Midbrain (tissue), 1 donor: ENCODE data around the gene CEP20.
A peak's percentile ranks its signal among the peaks of the same experiment; 100 is the strongest.
"Not testable (repeated sequence)": the region's sequence is repeated elsewhere in the genome, so short reads cannot be mapped to it uniquely, and the experiment has no call there.

Source experiments
- DNase-seq: peaks from one replicate; lab custom pipeline; 2025; lab: John Stamatoyannopoulos, UW

CEP20 gene

DNA sequence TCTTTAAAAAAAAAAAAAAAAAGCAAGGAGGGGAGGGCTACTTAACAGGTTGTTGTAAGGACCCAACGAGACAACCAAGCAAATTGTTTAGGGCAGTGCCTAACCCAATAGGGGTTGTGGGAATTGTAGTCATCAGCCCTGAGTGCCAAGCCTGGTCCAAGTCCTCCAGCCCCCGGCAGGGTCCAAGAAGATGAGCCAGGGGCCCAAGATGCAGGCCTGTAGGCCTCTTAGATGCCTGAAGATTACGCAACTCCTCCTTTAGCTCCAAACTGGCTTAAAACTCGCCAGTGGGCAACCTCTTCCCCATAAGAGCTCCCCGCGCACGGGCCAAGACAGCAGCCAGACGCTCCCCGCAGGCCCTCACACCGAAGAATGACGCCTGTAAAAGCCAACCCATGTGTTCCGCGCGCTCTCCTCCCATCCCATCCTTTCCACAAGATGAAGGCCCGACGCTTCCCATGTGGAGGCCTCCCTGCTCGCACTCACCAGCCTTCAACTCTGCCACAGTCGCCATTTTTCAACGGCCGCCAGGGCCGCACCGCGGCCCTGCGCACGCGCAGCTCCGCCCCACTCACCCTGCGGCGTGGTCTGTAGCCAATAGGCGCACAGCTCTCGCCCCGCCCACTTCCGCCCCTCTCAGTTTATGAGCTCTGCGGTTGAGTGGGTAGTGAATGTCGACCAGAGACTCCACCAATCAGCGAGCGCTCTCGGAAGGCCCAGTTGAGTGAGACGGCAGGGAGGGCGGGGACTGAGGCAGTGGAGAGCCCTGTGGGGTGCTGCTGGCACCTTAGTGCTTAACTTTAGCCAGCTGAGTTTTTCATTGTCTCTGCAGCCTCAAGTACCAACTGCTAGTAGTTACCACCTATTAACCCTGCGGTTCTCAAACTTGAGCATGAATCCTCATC is at the start of gene CEP20:
Gene CEP20, minus strand, starts transcription at position 532 of the 905 bp plus-strand sequence. Its CDS starts 18 bp downstream, at position 514.
- DNase-seq = peak; percentile 99

DNA sequence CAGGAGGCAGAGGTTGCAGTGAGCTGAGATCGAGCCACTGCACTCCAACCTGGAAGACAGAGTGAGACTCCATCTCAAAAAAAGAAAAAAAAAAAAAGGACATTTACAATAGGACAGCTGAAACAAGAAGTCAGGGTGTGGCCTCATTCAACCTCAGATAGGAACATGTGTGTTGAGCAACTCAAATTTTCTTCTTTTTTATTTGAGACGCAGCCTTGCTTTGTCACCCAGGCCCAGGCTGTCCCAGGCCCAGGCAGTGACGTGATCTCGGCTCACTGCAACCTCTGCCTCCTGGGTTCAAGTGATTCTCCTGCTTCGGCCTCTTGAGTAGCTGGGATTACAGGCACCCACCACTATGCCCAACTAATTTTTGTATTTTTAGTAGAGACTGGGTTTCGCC is 48.4 kb upstream of the CEP20 start:
- not testable (repeated sequence) for DNase-seq

GRCh38 chr16:15934991-15935390 is 46.6 kb upstream of the CEP20 start:
- no peak for DNase-seq

- DNase-seq = no peak
Measured at GRCh38 chr16:15933781-15934180, 45.4 kb upstream of the CEP20 start.

- DNase-seq = no peak
Measured at GRCh38 chr16:15932939-15933338, 44.5 kb upstream of the CEP20 start.

GRCh38 chr16:15928261-15929104 is 40.1 kb upstream of the CEP20 start:
- no peak for DNase-seq

GRCh38 chr16:15925631-15926030 is 37.2 kb upstream of the CEP20 start:
- no peak for DNase-seq

GRCh38 chr16:15924996-15925395 is 36.6 kb upstream of the CEP20 start:
- no peak for DNase-seq

DNA sequence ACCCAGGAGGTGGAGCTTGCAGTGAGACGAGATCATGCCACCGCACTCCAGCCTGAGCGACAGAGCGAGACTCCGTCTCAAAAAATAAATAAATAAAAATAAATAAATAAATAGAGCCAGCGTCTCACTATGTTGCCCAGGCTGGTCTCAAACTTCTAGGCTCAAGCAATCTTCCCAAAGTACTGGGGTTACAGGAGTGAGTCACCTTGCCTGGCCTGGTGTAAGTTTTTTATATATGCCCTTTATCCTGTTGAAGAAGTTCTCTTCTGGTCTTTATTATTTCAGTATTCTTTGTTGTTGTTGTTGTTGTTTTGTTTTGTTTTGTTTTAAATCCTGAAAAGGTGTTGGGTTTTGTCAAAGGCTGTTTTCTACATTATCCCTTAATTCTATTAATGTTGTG is 30.9 kb upstream of the CEP20 start:
- DNase-seq = no peak

DNA sequence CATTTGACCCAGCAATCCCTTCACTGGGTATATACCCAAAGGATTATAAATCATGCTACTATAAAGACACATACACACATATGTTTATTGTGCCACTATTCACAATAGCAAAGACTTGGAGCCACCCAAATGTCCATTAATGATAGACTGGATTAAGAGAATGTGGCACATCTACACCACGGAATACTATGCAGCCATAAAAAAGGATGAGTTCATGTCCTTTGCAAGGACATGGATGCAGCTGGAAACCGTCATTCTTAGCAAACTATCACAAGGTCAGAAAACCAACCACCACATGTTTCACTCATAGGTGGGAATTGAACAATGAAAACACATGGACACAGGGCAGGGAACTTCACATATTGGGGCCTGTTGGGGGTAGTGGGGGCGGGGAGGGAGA is 29.9 kb upstream of the CEP20 start:
- not testable (repeated sequence) for DNase-seq

- no peak for DNase-seq
Measured at GRCh38 chr16:15916323-15916722, 27.9 kb upstream of the CEP20 start.

DNA sequence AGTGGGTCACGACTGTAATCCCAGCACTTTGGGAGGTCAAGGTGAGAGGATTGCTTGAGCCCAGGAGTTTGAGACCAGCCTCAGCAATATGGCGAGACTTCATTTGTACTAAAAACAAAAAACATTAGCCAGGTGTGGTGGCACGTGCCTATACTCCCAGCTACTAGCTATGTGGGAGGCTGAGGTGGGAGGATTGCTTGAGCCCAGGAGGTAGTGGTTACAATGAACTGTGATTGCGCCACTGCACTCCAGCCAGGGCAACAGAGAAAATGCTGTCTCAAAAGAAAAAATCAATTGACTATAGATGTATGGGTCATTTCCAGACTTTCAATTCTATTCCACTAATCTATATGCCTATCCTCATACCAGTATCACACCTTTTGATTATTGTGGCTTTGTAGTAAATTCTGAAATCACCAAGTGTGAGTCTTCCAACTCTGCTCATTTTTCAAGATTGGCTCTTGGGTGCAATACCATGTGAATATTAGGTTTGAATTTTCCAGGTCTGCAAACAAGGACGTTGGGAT is 27.2 kb upstream of the CEP20 start:
- DNase-seq = no peak

GRCh38 chr16:15913046-15913698 is 24.8 kb upstream of the CEP20 start:
- no peak for DNase-seq

- DNase-seq = no peak
Measured at GRCh38 chr16:15911198-15911597, 22.8 kb upstream of the CEP20 start.

- no peak for DNase-seq
Measured at GRCh38 chr16:15907863-15908478, 19.6 kb upstream of the CEP20 start.

- DNase-seq = no peak
Measured at GRCh38 chr16:15906439-15906838, 18.0 kb upstream of the CEP20 start.

DNA sequence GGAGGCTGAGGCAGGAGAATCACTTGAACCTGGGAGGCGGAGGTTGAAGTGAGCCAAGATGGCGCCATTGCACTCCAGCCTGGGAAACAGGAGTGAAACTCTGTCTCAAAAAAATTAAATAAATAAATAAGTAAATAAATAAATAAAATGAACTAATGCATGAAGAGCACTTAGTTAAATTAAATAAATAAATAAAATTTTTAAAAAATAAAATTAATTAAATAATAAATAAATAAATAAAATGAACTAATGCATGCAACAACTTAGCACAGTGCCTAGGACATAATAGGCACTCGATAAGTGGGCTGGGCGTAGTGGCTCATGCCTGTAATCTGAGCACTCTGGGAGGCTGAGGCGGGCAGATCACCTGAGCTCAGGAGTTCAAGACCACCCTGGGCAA is 15.6 kb upstream of the CEP20 start:
- DNase-seq = no peak

DNA sequence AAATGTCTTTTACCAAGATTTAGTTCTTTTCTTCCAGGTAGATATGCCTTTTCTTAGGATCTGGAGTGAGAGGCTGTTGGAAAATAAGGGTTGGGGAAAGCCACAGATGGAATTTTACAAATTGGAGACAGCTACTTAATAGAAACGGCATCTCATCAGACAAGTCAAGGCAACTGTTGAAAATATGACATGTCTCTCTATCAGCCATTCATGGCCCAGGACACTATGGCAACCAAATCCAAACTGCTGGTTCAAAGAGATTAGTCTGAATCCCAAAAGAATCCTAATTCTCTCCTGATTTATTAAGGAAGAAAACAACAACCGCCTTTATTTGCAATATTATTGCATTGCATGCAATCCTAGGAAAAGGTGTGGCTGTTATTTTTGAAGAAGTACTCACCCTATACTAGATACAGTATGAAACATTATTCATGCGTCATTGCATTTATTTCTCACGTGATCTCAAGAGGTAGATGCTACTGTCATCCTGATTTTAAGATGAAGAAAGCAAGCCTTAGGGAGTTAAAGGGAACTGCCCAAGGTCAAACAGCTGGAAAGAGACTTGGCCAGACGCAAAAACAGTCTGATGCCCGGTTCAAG is 12.6 kb upstream of the CEP20 start:
- no peak for DNase-seq

- no peak for DNase-seq
Measured at GRCh38 chr16:15900357-15900756, 12.0 kb upstream of the CEP20 start.

DNA sequence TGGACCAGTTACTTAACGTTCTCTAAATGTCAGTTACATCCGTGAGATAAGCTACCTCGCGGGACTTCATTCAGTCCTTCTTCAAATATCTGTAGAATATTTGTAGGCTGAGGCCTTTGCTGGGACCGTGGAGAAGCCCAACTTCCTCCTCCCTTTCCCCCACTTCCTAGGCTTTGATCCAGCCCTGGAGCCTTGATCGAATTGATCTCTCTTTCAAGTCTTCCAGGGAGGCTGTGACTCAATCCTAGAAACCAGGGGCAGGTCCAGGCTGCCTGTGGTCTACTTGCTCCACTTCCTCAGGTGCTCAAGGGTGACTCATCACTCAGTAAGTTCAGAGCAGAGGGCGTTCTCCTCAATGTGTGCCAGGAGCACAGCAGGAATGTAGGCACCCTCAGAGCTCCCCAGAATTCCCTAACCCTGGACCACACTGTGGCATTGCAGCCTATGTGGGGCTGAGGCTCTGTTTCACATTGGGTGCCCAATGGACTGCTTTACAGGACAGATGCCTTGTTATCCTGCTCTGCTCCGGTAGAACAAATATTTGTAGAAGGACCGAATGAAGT is 11.2 kb upstream of the CEP20 start:
- DNase-seq = no peak

DNA sequence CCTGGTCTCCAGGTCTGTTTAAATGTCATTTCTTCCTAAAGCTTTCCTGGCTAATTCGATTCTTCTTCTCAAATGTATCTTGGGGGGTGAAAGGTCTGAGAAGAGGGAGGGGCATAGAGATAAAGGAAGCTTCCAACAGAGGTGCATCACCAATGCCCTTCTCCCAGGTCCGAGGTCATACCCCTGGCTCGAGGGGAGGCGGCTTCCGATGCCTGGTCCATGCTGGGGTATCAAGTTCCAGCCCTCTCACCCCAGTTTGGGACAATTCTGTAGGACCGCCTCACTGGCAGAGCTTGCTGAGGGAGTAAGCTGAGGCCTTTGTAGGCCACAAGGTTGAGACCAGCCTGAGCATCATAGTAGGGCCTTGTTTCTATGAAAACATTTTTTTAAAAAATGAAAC is 10.3 kb upstream of the CEP20 start:
- no peak for DNase-seq
